Suppressor macrophage (primary cell): ENCODE measurements around the gene EBPL.
A peak's percentile ranks its signal among the peaks of the same experiment; 100 is the strongest.

Source experiments
- DNase-seq, 4 experiments: peaks; one replicate each; pipeline ENCODE4 v3.0.0-alpha.2; 2020 to 2022

EBPL gene

DNA sequence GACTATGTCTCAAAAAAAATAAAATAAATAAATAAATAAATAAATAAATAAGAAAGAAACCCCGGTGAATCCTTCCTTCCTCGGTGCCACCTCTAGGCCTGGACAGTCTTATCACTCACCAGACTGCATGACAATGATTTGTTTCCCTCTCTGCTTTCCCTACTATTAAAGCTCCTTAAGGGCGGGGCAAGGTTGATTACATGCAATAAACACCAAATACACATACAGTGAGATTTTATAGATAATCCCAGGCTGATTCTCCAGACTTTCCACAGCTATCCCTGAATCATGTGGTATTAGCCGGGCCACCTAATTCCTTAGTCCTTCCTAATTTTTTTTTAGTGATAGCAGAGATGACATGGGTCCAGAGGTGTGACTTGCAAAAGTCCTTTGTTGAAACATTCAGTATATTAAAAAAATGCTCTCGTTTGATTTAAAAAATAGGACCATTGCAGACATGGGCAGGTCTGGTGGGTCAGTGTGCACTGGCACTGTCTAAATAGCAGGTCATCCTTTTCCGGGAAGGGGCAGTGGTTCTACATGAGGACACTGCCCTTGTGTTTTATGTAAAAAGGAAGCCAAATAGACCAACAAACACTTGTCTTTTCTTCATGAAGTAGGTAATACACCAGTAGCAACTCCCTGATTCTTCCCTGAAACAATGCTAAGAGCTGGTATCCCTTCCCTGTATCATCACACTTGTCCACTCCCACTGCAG lies 14.5 kb downstream of the EBPL start:
- no peak for DNase-seq

DNA sequence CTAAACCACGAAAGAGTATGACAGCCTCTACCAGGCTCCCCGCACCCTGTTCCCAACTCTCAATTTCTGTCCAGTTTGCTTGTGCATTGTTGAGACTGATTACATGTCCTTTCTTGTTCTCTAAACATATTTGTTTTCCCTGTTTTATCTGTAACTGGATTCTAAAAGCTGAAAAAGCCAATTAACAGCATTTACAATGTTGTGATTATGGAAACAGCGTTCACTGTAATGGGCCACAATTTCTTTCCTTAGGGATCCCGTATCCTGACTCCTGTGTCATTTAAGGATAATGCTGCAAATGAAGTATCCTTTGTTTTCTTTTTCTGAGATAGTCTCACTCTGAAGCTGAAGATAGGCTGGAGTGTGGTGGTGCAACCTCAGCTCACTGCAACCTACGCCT lies 20.5 kb downstream of the EBPL start:
- no peak for DNase-seq

DNA sequence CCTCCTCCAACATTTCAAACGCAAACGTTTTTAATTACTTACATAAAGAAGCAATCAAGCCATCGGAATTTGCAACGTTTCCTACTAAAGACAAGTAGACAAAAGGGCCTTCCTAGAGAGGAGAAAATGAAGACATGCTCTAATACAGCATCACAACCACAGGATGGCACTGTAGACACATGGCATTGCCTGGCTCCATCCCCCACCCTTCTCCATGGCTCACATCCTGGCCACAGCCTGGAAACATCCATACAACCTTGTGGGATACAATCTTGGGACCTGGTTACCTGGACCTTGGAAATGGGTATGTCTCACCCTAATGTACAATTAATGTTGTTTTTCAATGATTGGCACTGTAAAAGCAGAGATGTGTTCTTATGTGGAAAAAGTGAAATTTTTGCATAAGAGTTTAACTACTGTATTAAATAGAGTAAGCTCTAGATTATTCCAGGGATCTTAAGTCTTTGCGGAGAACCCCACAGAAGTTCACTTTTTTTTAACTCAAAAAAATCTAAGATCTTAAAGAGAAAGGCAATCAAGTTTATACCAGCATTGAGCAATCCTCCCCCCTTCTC lies 21.5 kb downstream of the EBPL start:
- DNase-seq = peak; percentile 43 to 71 (median 54)

DNA sequence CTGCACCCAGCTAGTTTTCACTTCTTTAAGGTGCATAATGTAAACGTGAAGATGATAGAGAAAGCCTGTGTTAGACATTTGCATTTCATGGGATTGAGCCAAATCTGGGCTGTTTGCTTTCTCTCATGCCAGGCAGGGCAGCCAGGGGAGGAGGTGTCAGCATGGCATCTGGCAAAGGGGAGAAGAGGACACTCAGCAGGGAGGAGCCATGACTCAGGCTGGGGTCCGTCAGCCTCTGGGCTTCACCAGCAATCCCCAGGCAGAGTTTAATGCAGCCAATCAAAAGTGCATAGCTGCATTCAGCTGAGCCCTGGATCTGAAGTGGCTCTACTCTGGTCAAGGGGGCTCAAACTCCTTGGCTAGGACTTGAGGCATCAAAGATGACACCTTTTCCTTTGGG lies 23.5 kb downstream of the EBPL start:
- DNase-seq = no peak

DNA sequence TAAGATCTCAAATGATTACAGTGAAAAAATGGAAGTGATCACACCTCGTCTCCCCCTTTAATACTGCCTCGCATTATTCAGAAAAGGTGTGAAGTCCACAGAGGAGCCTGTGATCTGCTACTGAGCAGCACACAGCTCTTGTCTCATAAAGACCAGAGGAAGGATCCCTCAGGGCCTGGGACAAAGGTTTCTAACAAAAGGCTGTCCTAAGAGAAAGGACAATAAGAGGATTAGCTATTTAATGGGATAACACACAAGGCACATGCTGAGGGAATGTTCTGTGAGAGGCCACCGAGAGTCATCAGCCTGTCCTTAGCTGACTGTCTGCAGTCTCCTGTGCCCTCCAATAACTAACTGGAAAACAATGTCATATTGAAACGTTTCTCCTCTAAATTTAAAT lies 26.7 kb downstream of the EBPL start:
- no peak for DNase-seq

DNA sequence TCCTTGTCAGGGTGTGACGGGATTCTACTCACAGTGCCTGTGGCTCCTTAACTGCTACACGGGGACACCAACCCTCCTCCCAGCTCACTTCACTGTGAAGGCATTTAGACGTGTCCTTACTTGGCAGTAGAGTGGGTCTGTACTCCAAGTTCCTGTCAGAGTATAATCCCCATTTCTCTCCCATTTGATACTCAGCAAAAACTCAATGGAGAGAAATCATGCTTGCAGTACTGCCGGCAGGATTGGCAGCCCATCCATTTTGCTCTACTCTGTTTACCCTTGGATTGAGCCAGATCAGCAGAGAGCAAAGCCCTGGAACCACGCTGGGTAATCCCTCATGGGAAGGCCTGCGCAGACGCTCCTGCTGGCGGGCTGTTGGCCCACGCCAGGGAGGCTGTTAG lies 34.0 kb downstream of the EBPL start:
- DNase-seq = no peak

DNA sequence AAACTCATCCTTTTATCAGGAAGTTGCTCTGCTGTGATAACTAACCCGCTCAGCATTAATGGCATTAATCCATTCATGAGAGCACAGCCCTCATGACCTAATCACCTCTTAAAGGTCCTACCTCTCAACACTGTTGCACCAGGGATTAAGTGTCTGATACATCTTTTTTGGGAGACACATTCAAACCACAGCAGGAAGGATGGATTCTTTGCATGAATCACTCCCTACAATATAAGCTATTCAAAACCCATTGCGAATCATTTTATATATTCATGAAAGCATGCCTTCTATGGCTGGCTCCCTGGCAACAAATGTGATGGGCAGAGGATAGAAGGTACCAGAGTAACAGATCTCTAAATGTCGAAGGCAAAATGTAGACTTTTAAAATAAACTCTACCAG lies 35.4 kb downstream of the EBPL start:
- DNase-seq = no peak

DNA sequence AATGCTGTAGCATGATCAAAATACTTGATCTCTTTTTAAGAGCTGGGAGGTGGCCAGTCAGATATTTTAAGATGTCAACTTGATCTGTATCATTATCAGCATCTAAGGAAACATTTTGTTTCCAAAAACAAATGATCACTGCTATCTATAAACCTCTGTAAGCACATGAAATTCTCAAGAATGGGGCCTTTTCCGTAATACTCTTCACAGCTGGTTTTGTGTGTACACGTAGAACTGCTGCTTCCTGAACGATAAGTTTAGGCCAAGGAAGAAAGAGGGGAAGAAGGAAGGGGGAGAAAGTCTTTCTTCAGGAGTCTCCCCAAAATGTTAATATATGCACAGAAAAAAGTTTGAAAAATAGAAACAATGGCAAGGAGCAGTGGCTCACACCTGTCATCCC lies 37.3 kb downstream of the EBPL start:
- DNase-seq = no peak

DNA sequence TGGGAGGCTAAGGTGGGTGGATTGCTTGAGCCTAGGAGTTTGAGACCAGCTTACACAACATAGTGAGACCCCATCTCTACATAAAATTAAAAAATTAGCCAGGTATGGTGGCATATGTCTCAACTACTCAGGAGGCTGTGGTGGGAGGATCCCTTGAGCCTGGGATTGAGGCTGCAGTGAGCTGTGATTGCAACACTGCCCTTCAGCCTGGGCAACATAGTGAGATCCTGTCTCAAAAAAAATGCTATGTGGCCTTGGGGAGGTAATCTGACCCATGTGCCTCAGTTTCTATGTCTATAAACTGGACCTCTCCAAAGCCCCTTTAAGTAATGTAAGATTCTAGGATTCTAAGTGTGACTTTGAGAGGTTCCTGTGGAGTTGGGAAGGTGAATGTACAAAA lies 37.8 kb downstream of the EBPL start:
- DNase-seq = no peak

DNA sequence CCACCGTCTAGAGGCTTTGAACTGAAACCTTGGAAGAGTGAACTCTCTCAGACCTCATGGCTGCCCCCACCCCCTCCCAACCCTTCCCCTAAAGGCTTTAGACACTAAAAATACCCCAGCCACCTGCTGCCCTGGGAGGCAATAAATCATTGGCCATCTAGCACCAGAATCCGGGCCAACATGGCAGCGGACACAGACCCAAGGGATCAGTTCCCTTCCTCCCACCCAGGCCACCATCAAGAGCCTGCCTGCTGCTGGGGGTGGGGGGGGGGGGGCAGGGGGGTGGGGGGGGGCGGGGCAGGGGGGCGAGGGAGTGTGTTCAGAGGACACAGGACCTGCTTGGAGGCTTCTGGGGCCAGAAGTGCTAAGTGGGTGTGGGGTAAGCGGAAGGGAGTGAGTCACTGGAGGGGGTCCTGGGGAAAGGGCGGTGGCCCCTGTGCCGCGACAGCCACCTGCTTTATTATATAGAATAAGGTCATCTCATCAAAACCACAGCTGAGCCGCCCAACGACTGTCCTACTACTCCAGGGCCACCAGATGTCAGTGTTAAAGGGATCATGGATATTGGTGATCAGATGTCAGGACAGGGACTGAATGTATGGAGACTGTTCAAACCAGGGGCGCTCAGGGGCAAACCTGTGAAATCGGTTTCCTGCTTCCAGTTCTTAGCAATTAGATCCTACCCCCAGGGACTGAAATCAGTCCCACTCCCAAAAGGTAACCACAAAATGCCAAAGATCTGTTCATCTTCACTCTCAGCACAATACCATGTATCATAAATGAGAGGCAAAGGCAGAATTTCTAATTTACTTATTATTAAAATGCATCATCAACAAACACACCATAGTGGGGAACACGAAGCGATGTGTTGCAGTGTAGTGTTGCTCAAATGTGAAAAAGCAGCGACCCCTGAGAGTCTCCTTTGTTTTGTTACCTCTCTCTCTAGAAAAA lies 38.7 kb downstream of the EBPL start:
- DNase-seq = peak; percentile 49 to 72 (median 54)

DNA sequence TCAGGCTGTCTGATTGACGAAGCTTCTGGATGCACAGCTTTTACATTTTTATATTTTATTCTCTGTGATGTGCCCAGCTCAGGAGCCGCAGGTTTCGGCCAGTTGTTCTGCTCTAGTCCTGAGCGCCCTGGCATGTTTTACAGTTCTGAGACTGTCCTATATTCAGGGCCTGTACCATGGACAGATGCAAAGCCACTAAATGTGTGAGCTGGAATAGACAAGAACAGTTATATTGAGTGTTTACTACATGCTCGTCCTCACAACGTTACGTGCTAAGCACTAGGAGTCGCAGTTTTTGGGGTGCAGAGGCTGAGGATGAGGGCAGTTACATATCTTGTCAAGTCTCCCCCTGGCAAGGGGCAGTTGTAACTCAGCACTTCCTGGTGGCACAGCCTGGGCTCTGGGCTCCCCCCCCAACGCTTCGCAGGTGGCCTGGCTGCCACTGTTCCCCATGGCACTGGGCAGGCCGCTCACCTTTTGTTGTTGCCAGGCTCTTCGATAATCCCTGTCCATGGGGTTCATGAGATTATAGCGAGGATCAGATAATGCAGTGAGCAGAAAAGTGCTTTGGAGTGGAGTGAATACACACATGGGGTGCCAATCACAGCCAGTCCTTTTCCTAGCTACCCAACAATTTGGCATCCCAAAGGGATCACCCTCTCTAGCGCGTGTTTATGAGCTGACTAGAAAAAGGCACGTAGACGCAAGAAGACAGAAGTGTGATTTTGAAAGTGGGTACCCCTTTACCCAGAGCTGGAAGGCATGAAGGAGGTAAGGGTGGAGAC lies 39.5 kb downstream of the EBPL start:
- DNase-seq = no peak

DNA sequence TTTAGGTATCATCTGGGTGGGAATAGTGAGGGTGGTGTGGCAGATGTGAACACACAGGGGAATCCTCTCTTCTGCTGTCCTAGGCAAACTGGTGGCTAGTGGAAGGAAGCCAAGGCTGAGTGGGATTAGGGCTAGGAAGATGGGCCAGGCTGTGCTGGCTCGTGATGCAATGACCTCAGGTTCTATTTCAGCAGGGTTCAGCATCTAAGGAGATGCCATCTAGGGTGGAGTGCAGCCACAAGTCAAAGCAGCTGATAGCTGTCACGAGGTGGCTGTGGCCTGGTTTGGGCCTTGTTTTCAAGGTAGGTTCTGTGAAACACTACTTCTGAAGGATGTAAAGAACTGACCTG lies 41.3 kb downstream of the EBPL start:
- DNase-seq = no peak

DNA sequence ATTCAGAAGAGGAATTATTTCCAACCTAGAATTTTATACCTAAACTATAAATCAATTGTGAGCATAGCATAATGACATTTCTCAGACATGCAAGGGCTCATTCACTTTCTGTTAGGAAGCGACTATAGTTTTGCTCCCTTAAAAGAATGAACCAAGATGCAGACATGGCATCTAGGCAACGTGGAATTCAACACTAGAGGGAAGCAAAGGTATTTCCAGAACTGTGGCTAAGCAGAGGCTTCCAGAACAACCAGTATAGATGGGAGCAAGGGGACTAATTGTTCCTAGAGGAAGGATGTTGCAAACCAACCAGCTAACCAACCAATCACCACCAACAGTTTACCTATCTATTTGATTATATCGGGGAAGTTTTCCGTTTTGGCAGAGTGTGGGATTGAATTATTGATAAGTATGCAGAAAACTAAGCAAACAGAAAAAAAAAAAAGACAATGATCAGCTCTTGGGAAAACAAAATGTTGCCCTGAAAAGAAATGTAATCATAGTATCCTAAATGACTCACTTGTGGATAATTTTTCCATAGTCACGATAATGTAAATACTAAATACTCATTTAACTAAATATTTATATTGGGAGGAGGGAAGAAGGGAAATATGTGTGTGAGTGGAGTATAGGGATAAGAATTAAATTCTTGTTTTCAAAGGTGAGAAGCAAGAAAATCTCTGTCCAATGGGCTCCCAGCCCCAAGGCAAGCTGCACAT lies 41.9 kb downstream of the EBPL start:
- no peak for DNase-seq

DNA sequence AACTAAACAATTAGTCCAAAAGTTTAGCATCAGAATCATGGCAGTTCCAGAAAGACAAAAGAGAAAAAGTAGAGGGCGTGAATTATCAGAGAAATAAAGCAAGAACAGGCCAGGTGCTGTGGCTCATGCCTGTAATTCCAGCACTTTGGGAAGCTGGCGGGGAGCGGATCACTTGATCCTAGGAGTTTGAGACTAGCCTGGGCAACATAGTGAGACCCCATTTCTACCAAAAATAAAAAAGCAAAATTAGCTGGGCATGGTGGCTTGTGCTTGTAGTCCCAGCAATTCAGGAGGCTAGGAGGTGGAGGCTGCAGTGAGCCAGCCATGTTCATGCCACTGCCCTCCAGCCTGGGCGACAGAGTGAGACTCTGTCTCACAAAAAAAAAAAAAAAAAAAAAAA lies 44.6 kb downstream of the EBPL start:
- DNase-seq = no peak

DNA sequence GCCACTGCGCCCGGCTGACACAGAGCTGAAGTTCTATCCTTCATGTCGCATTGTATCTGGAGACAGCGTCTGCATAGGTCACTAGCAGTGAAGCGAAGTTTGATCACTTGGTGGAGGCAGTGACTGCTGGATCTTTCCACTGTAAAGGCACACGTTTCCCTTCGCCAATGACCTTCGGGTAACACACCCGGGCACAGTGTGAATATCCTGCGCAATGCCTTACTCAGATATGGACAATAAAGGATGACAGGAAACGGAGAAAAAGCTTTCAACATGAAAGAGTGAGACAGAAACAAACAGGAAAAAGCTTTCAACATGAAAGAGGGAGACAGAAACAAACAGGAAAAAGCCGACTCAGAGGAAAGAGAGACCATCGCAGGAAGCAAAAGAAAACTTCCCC lies 45.8 kb downstream of the EBPL start:
- no peak for DNase-seq

DNA sequence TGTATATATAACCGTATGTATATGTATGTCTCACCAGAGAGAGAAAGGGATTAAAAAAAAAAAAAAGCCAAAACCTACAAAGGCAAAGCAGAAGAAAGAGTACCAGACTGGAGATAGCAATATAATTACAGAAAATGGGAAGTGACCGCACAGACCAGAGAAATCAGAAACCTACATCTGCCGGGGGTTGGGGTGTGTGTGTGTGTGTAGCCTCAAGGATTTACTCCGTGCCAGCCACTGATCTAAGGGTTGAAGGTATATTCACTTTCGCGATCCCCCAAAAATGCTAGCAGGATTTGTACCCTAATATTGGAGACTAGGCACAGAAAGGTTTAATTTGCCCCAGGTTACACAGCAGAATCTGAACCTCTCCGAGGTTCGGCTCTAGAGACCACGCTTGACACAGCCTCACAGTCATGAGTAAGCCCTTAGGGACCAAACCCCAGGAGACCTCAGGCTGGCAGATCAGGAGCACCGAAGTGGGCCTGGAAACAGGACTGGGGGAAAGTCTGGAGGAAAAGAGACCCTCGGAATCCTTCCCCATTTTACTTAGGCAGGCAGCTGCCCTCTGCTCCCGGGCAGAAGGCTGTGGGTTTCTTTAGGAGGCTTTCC lies 48.1 kb downstream of the EBPL start:
- DNase-seq = peak; percentile 40 to 73 (median 62)

DNA sequence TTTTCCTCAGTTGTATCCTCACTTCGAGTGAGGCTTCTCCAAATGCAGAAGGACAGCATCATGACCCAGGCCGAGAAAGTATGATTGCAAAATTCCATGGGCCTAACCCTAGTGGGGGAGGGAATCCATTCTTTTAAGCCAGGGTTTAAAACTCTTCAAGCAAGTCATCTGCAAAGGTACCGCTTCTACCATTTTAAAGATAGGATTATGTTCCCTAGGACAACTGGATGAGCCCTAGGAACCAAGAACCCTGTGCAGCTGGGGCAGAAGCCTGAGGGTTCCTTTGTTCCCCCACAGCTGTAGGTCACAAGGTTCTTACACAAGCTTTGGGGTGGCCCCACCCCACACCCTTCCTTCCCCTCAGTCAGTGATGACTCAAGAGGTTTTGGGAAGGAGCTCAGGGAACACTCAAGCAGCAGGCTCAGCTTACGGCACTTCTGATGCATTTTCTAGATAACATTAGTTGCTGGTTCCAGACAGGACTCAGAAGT lies 49.4 kb downstream of the EBPL start:
- peak; percentile 92 to 97 (median 95) for DNase-seq

DNA sequence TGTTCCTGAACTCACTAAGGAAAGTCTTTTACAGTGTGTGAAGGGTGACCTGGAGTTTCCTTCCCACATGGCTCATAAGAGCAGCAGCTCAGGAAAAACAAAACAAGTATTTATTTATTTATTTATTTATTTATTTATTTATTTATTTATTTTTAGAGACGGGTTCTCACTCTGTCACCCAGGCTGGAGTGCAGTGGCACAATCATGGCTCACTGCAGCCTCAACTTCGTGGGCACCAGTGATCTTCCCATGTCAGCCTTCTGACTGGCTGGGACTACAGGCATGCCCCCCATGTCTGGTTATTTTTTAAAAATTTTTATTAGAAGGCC lies 52.6 kb downstream of the EBPL start:
- no peak for DNase-seq

DNA sequence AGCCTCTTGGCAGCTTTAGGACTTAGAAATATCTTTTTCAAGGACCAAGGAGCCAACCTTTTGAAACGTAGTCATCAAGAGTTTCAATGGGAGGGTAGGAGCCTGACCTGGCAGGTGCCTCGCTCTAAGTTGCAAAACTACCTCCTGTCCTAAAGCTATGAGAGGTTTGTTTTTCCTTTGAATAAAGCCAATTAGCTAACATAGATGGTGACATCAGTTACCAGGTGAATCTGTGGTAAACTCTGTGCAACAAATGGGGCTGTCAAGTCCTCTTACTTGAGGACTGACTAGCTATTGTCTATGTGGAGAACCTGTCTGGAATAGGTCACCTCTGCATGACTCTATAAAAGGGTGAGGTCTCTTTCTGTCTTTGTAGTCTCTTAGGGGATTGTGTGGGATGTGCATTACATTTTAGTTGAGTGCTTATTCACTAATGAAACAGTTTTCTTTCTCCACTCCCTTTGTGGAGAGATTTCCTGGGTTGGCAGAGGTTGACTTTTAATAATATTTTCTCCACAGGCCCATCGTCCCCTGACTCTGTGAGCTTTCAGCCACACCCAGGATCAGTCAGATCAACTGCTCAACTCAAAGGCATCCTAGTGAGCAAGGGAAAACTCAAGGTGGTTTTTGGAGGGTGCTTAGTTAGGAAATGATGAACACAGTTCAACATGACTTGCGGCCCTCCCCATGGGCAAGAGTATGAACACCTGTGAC lies 53.1 kb downstream of the EBPL start:
- no peak for DNase-seq

DNA sequence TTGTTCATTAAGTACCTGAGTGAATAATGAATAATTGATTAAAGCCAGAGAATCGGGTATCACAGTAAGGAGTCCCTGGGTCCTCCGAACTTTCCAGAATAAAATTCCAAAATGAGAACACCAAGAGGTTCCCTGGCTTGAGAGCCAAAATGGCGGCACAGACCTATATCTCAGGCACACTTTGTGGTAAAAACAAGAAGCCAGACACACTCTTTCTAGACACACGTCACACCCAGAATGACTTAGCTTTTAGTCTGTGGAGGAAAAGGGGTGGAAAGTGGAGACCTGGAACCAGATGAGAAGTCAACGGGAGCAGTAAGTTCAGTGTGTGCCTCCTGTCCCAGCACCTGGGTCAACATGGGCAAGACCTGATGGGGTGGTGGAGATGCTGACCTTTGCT lies 54.6 kb downstream of the EBPL start:
- no peak for DNase-seq
